MM.1S (cell line): ENCODE results near the gene IL3.

Experiments
- CTCF ChIP-seq: fragments of 300-600 bp; sonication (generic); IDR thresholded peaks from 2 replicates; pipeline ENCODE4 v1.5.1; 2016; ENCODE audit warnings: antibody characterized with exemption, low read length, mixed read lengths
- EZH2phosphoT487 ChIP-seq: fragments of 300-600 bp; sonication (generic); IDR thresholded peaks from 2 replicates; pipeline ENCODE4 v1.6.1; 2018; ENCODE audit warnings: antibody characterized with exemption, low read length

DNA sequence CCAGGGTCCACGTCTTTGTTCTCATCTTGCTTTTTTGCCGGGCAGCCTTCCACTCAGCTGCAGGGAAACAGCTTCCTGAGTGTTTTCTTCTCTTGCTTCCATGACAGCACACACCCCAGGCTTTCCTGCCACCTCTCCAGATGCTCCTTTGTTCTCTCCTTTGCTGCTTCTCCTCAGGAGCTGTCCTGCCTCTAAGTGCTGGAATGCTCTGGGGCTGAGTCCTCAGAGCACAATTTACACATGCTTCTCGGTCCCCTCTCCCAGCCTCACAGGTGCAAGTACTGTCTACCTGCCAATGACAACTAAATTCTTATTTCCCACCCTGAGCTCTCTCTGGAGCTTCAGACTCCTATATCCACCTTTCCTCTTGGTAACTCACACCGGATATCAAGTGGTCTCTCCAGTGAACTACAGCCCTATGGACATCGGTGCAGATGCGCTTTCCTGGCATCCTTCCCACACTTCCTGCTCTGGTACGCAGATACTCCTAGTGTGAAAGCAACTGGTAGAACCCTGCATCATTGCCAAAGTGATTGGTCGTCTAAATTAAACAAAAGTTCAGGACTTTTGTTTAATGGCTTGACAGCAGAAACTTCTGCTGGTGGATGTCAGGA is 35.6 kb upstream of the IL3 start:
- TF ChIP-seq CTCF (no peak), EZH2phosphoT487 (no peak)
